Erythroblast (primary cell): Measurements from ENCODE around the gene BCAP31.
"Not testable (repeated sequence)": the region's sequence is repeated elsewhere in the genome, so short reads cannot be mapped to it uniquely, and the experiment has no call there.

Experiments used
- DNase-seq, 2 experiments: peaks; one replicate each; lab custom pipeline; 2025; lab: John Stamatoyannopoulos, UW
- GATA1 ChIP-seq: IDR thresholded peaks from 2 replicates; pipeline ENCODE4 v1.6.1; 2011; ENCODE audit warnings: low read depth, mild to moderate bottlenecking, control low read depth, low read length, moderate library complexity
- POLR2A ChIP-seq: IDR thresholded peaks from 2 replicates; pipeline ENCODE4 v1.6.1; 2011; ENCODE audit warnings: mild to moderate bottlenecking, low read length

Gene BCAP31

GRCh38 chrX:153766098-153766817 is 42.1 kb upstream of the BCAP31 start:
- no peak for TF ChIP-seq GATA1
- TF ChIP-seq POLR2A, result peak; percentile 49
- DNase-seq, result peak; percentile 43 to 56

DNA sequence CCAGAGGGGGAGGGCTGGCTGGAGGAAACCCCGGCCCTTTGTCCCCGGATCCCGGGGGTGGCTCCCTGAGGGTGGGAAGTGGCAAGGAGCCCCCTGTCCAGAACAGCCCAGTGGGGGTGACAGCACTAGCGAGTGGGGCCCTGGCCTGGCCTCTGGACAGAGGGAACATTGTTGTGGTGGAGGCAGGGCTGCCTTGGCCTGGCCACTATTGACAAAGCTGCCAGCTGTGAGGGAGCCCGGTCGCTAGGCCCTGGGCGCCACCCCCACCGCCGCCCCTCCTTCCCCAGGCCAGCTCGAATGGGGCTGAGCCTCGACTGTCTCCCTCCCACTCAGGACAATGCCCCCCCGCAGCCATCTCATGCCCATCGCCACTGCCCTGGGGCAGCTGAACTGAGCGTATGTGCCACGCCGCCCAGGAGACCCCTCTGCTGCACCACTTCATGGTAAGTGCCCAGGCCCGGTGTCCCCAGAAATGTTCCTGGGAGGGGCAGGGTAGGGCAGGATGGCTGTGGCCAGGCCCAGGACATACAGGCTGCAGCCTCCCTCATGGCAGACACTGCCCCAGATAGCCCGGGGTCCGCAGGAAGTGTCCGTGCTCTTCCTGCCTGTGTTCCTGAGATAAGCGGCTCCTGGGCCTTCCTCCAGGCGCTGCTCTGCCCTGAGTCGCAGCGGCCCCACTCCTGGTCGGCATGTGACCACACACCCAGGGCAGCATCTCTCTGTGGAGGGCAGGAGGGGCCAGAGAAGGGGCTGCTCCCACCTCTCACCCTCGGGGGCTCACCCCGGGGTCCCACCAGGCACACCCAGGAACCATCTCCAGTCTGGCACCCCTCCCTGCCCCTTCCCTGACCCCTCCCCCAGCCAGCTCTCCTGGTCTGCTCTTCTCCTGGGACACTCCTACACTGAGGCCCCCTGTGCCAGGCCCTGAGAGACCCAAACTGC is 41.2 kb upstream of the BCAP31 start:
- DNase-seq, result peak; percentile 72 to 79
- TF ChIP-seq POLR2A, result no peak
- no peak for TF ChIP-seq GATA1

GRCh38 chrX:153764786-153765137 is 40.6 kb upstream of the BCAP31 start:
- TF ChIP-seq POLR2A (no peak), GATA1 (no peak)
- DNase-seq, result no peak

- no peak for TF ChIP-seq GATA1
- no peak for TF ChIP-seq POLR2A
- peak; percentile 65 to 82 for DNase-seq
Measured at GRCh38 chrX:153763989-153764755, 40.0 kb upstream of the BCAP31 start, which contains the start of gene PLXNB3. PLXNB3 (plus strand) TSS chrX:153764249; CDS start chrX:153765536, 1,287 bp downstream.

DNA sequence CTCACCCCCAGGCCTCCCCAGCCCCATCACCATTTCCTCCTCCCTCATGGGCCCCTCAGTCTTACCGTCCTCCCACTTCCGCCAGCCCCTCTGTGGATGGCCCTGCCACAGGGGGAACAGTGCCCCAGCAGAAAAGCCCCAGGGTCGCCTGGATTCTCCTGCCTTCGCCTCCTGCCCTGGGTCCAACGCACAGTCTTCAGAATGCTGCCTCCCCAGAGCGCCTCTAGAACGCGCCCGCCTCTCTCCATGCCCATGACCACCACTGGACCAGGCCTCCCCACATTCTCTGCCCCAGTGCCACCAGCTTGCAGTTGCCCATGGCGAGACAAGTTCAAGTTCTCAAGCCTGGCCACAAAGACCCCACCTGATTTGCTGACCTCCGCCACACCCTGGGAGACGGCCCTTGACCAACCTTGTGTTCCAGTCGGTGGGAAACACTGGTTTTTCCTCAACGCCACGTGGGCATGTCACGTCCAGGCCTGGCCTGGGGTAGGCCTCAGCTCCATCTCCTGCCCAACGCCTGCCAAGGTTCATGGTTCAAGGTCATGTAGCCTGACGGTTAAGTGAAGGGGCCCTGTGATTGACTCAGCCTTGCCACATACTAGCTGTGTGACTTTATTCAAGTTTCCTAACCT is 39.2 kb upstream of the BCAP31 start:
- no peak for DNase-seq
- no peak for TF ChIP-seq POLR2A

GRCh38 chrX:153762626-153763173 is 38.5 kb upstream of the BCAP31 start:
- no peak for TF ChIP-seq POLR2A
- TF ChIP-seq GATA1, result no peak
- no peak for DNase-seq

GRCh38 chrX:153761863-153762262 is 37.7 kb upstream of the BCAP31 start:
- no peak for TF ChIP-seq POLR2A
- TF ChIP-seq GATA1, result no peak
- no peak for DNase-seq

DNA sequence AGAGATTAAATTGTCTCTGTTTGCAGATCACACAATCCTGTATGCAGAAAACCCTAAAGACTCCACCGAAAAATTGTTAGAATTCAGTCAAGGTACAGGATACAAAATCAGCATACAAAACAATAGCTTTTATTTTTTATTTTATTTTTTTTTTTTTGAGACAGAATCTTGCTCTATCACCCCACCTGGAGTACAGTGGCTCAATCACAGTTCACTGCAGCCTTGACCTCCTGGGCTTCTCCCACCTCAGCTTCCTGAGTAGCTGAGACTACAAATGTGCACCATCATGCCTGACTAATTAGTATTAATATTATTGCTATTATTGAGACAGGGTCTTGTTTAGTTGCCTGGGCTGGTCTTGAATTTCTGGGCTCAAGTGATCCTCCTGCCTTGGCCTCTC is 30.9 kb upstream of the BCAP31 start:
- DNase-seq, result no peak
- TF ChIP-seq GATA1, result no peak

- TF ChIP-seq POLR2A (no peak), GATA1 (no peak)
- no peak for DNase-seq
Measured at GRCh38 chrX:153750127-153750774, 26.1 kb upstream of the BCAP31 start.

DNA sequence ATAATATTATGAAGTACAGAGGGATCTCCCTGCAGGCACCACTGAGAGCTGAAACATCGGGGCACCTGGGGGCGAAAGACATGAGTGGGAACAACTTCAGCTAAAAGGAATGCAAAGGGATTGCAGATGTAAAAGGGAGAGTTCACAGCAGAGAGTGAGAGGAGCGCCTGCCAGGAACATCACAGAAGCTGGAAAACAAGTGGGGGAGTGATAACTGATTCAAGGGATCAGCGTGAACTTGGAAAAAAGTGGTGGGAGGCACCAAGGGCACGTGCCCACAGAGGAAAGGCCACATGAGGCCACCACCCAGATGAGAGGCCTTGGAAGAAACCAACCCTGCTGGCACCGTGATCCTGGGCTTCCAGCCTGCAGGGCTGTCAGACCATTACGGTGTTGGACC is 24.8 kb upstream of the BCAP31 start:
- DNase-seq, result not testable (repeated sequence)

DNA sequence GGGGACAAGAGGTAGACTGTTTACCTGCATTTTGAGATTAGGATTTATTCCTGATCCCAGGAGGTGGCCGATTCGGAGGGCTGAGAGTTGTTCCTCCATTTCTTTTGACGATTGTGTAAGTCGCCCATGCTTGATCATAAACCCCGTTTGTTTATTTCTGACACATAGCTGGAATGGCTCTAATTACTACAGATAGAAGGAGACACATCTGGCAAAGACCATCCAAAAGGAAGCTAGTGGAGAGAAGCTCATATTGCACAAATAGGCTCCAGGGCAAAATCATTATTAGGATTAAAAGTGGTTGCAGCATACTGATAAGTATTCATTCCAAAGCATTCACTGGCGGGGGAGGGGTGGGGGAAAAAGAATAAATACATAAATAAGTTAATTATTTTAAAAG is 22.8 kb upstream of the BCAP31 start:
- DNase-seq, result not testable (repeated sequence)

DNA sequence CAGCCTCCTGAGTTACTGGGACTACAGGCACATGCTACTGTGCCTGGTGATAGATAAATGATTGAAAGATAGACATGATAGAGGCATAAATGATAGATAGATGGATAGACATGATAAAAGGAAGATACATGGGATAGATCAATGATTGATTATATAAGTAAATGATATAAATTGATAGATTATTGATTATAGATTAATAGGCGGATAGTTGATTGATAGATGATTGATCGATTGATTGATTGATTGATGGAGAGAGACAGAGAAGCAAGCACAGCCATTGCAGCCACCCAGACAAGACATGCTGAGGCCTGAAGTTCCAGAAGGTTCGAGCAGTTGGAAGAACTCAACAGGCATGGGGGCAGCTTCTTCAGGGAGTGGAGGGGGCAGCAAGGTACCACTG is 22.2 kb upstream of the BCAP31 start:
- no peak for DNase-seq
- TF ChIP-seq GATA1 (no peak), POLR2A (no peak)

- DNase-seq, result not testable (repeated sequence)
Measured at GRCh38 chrX:153745067-153745433, 20.9 kb upstream of the BCAP31 start.
